GM19238 (cell line): ENCODE results near the gene HSPA1B.

Experiments
- DNase-seq: peaks from one replicate; pipeline ENCODE4 v3.0.0; 2011; ENCODE audit warnings: low spot score; ENCODE audit not compliant: insufficient read length

HSPA1B gene

GRCh38 chr6:31878726-31879125 is 51.2 kb downstream of the HSPA1B start, which contains the start of gene SLC44A4:
Gene SLC44A4 (minus strand): TSS chr6:31878997. CDS start chr6:31878980, 17 bp downstream.
- no peak for DNase-seq

- DNase-seq = no peak
Observed at GRCh38 chr6:31879143-31879542, 51.6 kb downstream of the HSPA1B start.
